ENCODE results near the gene GABBR2. TPM values are rescaled to one million over a fixed set of nuclear protein-coding genes. Genes with fewer than 3 reads are reported as not detected.
"Not testable (repeated sequence)": the region's sequence is repeated elsewhere in the genome, so short reads cannot be mapped to it uniquely, and the experiment has no call there.

Gene GABBR2
- polyA plus RNA-seq, 1 donor (not counting 4 experiments of a cell fraction or from before 2014, with no cell fraction given) = 0.01 TPM

DNA sequence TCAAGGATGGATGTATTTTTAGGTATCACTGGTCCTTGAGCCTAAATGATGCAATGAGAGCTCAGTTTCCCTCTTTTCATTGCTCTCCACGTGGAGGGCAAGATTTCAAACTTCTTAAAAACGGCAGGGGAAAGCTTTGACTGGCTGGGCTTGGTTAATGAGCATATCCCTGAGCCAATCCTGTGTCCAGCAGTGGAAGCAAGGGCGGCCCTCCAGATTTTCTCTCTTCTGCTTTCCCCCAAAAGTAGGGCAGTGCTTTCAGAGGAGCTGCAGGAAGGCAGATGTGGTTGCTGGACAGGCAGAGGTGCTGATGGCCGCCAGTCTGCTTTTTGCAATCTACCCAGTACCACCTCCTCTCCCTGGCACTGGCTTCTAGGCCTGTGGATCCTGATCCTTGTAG lies 423.3 kb downstream of the GABBR2 start:
- FAIRE-seq = no peak
- dilution Hi-C loops (cut with MboI; ENCODE audit: extremely low pct_ligation_motif_present, low sequenced_read_pairs) = no loop called here
- H3K4me2 ChIP-seq (ENCODE audit: control insufficient read depth, extremely low read depth, insufficient read depth, low read depth, low read length) = no peak overlapping the region
- DNase-seq (ENCODE audit: low read depth, low spot score) = no peak
- H3K9me1 ChIP-seq (ENCODE audit: control insufficient read depth, extremely low read depth, insufficient read depth, low read length) = no peaks in the 10 kb centered on the region
- no peak overlapping the region for H3K9ac ChIP-seq (ENCODE audit: control insufficient read depth, extremely low read depth, insufficient read depth, low read length)
- H3K27me3 ChIP-seq (ENCODE audit: control insufficient read depth, extremely low read depth, insufficient read depth, low read length) = peaks cover 4% of the 10 kb centered on the region
- no peak overlapping the region for H2AFZ ChIP-seq (ENCODE audit: control insufficient read depth, low read length)
- no peaks in the 10 kb centered on the region for H4K20me1 ChIP-seq (ENCODE audit: control insufficient read depth, extremely low read depth, insufficient read depth, low read length)
- no peaks in the 10 kb centered on the region for H3K79me2 ChIP-seq (ENCODE audit: control insufficient read depth, insufficient read depth, low read length)
- no peak overlapping the region for H3K4me3 ChIP-seq (ENCODE audit: control insufficient read depth in 2 of 3, extremely low read depth in 1 of 3, insufficient read depth in 2 of 3, low read depth in 1 of 3, low read length in 3 of 3)
- no peaks in the 10 kb centered on the region for H3K4me1 ChIP-seq (ENCODE audit: control insufficient read depth, extremely low read depth, insufficient read depth, low read length)
- no peaks in the 10 kb centered on the region for H3K36me3 ChIP-seq (ENCODE audit: control insufficient read depth in 2 of 2, extremely low read depth in 1 of 2, insufficient read depth in 2 of 2, low read length in 2 of 2)
- H3K27ac ChIP-seq (ENCODE audit: control insufficient read depth, insufficient read depth, low read length) = no peak overlapping the region
- H3K9me3 ChIP-seq (ENCODE audit: control insufficient read depth, low read depth, low read length) = no peaks in the 10 kb centered on the region
- TF ChIP-seq, protein P1, sequence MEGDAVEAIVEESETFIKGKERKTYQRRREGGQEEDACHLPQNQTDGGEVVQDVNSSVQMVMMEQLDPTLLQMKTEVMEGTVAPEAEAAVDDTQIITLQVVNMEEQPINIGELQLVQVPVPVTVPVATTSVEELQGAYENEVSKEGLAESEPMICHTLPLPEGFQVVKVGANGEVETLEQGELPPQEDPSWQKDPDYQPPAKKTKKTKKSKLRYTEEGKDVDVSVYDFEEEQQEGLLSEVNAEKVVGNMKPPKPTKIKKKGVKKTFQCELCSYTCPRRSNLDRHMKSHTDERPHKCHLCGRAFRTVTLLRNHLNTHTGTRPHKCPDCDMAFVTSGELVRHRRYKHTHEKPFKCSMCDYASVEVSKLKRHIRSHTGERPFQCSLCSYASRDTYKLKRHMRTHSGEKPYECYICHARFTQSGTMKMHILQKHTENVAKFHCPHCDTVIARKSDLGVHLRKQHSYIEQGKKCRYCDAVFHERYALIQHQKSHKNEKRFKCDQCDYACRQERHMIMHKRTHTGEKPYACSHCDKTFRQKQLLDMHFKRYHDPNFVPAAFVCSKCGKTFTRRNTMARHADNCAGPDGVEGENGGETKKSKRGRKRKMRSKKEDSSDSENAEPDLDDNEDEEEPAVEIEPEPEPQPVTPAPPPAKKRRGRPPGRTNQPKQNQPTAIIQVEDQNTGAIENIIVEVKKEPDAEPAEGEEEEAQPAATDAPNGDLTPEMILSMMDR (optimal IDR thresholded peaks at IDR 0.05 in 1 of 3, IDR thresholded peaks at IDR 0.05 in 1 of 3, conservative IDR thresholded peaks at IDR 0.05 in 1 of 3; ENCODE audit: extremely low read depth in 1 of 3, insufficient read depth in 2 of 3, low read length in 3 of 3) = no peak
- TF ChIP-seq EZH2 (IDR thresholded peaks at IDR 0.05; ENCODE audit: low read length) = no peak

DNA sequence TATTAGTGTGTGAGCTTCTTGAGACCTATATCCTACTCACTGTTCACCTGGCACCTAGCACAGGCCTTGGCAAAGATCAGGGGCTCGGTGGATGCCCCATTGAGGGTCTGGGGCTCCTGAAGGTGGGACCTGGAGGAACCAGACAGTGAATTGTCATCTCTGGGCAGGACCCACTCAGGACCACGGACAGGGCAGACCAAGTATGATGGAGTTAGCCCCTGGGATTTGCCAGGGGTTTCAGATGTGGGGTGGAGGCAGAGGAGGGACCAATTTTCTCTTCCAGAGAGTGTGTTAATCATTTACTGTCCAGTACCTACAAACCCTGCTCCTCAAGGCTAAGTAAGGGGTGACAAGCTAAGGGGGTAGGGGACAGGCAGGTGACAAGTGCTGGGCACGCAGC lies 424.0 kb downstream of the GABBR2 start:
- no peaks in the 10 kb centered on the region for H3K9me1 ChIP-seq (ENCODE audit: control insufficient read depth, extremely low read depth, insufficient read depth, low read length)
- FAIRE-seq = no peak
- no peaks in the 10 kb centered on the region for H3K79me2 ChIP-seq (ENCODE audit: control insufficient read depth, insufficient read depth, low read length)
- no peaks in the 10 kb centered on the region for H3K4me1 ChIP-seq (ENCODE audit: control insufficient read depth, extremely low read depth, insufficient read depth, low read length)
- no peak overlapping the region for H3K9ac ChIP-seq (ENCODE audit: control insufficient read depth, extremely low read depth, insufficient read depth, low read length)
- no peak for TF ChIP-seq EZH2 (IDR thresholded peaks at IDR 0.05; ENCODE audit: low read length)
- TF ChIP-seq, protein P1 (optimal IDR thresholded peaks at IDR 0.05 in 1 of 3, IDR thresholded peaks at IDR 0.05 in 1 of 3, conservative IDR thresholded peaks at IDR 0.05 in 1 of 3; ENCODE audit: extremely low read depth in 1 of 3, insufficient read depth in 2 of 3, low read length in 3 of 3) = no peak
- H3K4me2 ChIP-seq (ENCODE audit: control insufficient read depth, extremely low read depth, insufficient read depth, low read depth, low read length) = no peak overlapping the region
- no peak overlapping the region for H3K4me3 ChIP-seq (ENCODE audit: control insufficient read depth in 2 of 3, extremely low read depth in 1 of 3, insufficient read depth in 2 of 3, low read depth in 1 of 3, low read length in 3 of 3)
- no peaks in the 10 kb centered on the region for H3K36me3 ChIP-seq (ENCODE audit: control insufficient read depth in 2 of 2, extremely low read depth in 1 of 2, insufficient read depth in 2 of 2, low read length in 2 of 2)
- H3K9me3 ChIP-seq (ENCODE audit: control insufficient read depth, low read depth, low read length) = no peaks in the 10 kb centered on the region
- no peaks in the 10 kb centered on the region for H4K20me1 ChIP-seq (ENCODE audit: control insufficient read depth, extremely low read depth, insufficient read depth, low read length)
- DNase-seq (ENCODE audit: low read depth, low spot score) = no peak
- H3K27ac ChIP-seq (ENCODE audit: control insufficient read depth, insufficient read depth, low read length) = no peak overlapping the region
- H2AFZ ChIP-seq (ENCODE audit: control insufficient read depth, low read length) = no peak overlapping the region
- peaks cover 4% of the 10 kb centered on the region for H3K27me3 ChIP-seq (ENCODE audit: control insufficient read depth, extremely low read depth, insufficient read depth, low read length)
- dilution Hi-C loops (cut with MboI; ENCODE audit: extremely low pct_ligation_motif_present, low sequenced_read_pairs) = no loop called here

DNA sequence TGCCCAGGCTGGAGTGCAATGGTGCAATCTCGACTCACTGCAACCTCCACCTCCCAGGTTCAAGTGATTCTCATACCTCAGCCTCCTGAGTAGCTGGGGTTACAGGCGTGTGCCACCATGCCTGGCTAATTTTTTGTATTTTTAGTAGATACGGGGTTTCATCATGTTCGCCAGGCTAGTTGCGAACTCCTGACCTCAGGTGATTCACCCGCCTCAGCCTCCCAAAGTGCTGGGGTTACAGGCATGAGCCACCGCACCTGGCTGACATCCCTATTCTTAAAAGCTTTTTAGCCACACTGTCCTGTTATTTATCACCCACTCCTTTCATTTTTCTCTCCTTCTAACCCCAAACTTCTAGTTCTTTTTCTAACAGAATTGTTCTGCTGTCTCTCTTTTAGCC lies 425.6 kb downstream of the GABBR2 start:
- dilution Hi-C loops (cut with MboI; ENCODE audit: extremely low pct_ligation_motif_present, low sequenced_read_pairs); H3K4me3 ChIP-seq (ENCODE audit: control insufficient read depth in 2 of 3, extremely low read depth in 1 of 3, insufficient read depth in 2 of 3, low read depth in 1 of 3, low read length in 3 of 3); H3K27ac ChIP-seq (ENCODE audit: control insufficient read depth, insufficient read depth, low read length); H3K27me3 ChIP-seq (ENCODE audit: control insufficient read depth, extremely low read depth, insufficient read depth, low read length); H3K4me1 ChIP-seq (ENCODE audit: control insufficient read depth, extremely low read depth, insufficient read depth, low read length); H3K79me2 ChIP-seq (ENCODE audit: control insufficient read depth, insufficient read depth, low read length); H3K9me3 ChIP-seq (ENCODE audit: control insufficient read depth, low read depth, low read length); H4K20me1 ChIP-seq (ENCODE audit: control insufficient read depth, extremely low read depth, insufficient read depth, low read length); H3K9me1 ChIP-seq (ENCODE audit: control insufficient read depth, extremely low read depth, insufficient read depth, low read length); H3K4me2 ChIP-seq (ENCODE audit: control insufficient read depth, extremely low read depth, insufficient read depth, low read depth, low read length); H2AFZ ChIP-seq (ENCODE audit: control insufficient read depth, low read length); H3K36me3 ChIP-seq (ENCODE audit: control insufficient read depth in 2 of 2, extremely low read depth in 1 of 2, insufficient read depth in 2 of 2, low read length in 2 of 2); FAIRE-seq; H3K9ac ChIP-seq (ENCODE audit: control insufficient read depth, extremely low read depth, insufficient read depth, low read length); DNase-seq (ENCODE audit: low read depth, low spot score): not testable (repeated sequence)
